WERI-Rb-1 (cell line): Measurements from ENCODE around the gene IDH3G.

ENCODE experiments used
- DNase-seq: peaks from one replicate; pipeline ENCODE4 v3.0.0-alpha.2; 2020
- H3K27ac ChIP-seq: fragments of 250-450 bp; sonication (Bioruptor Pico); 2 replicates; pipeline ENCODE4 v1.5.1; 2020; ENCODE audit warnings: mild to moderate bottlenecking, moderate library complexity
- H3K27me3 ChIP-seq: fragments of 250-450 bp; sonication (Bioruptor Pico); 2 replicates; pipeline ENCODE4 v1.5.1; 2021; ENCODE audit warnings: mild to moderate bottlenecking, low read depth, moderate library complexity; ENCODE audit not compliant: insufficient read depth, severe bottlenecking
- H3K36me3 ChIP-seq: fragments of 250-450 bp; sonication (Bioruptor Pico); 2 replicates; pipeline ENCODE4 v1.5.1; 2020; ENCODE audit warnings: mild to moderate bottlenecking, moderate library complexity
- H3K4me3 ChIP-seq: 2 replicates; pipeline ENCODE4 v1.5.1; 2011; ENCODE audit warnings: low read depth, mild to moderate bottlenecking, control low read depth, low read length
- H3K9me3 ChIP-seq: fragments of 250-450 bp; sonication (Bioruptor Pico); 2 replicates; pipeline ENCODE4 v1.5.1; 2021; ENCODE audit warnings: mild to moderate bottlenecking, moderate library complexity; ENCODE audit not compliant: severe bottlenecking
- CTCF ChIP-seq: IDR thresholded peaks from 2 replicates; pipeline ENCODE4 v1.5.1; 2011; ENCODE audit warnings: low read depth, mild to moderate bottlenecking, control low read depth, inconsistent platforms, low read length

Gene IDH3G

GRCh38 chrX:153775293-153776119 lies 18.7 kb downstream of the IDH3G start:
- no peaks in the 10 kb centered on the region for H3K9me3 ChIP-seq
- no peak for TF ChIP-seq CTCF
- H3K27me3 ChIP-seq, result peaks cover 24% of the 10 kb centered on the region
- H3K27ac ChIP-seq, result no peak overlapping the region
- H3K36me3 ChIP-seq, result no peaks in the 10 kb centered on the region
- H3K4me3 ChIP-seq, result no peak overlapping the region
- DNase-seq, result no peak

GRCh38 chrX:153774576-153775292 lies 19.4 kb downstream of the IDH3G start:
- TF ChIP-seq CTCF, result no peak
- no peak overlapping the region for H3K27ac ChIP-seq
- no peaks in the 10 kb centered on the region for H3K36me3 ChIP-seq
- no peaks in the 10 kb centered on the region for H3K9me3 ChIP-seq
- peaks cover 28% of the 10 kb centered on the region for H3K27me3 ChIP-seq
- no peak for DNase-seq
- H3K4me3 ChIP-seq, result no peak overlapping the region

GRCh38 chrX:153773741-153774575 lies 20.2 kb downstream of the IDH3G start:
- DNase-seq, result no peak
- no peaks in the 10 kb centered on the region for H3K36me3 ChIP-seq
- no peak overlapping the region for H3K27ac ChIP-seq
- no peaks in the 10 kb centered on the region for H3K9me3 ChIP-seq
- H3K27me3 ChIP-seq, result peaks cover 28% of the 10 kb centered on the region
- no peak overlapping the region for H3K4me3 ChIP-seq
- no peak for TF ChIP-seq CTCF

- no peaks in the 10 kb centered on the region for H3K9me3 ChIP-seq
- no peak for DNase-seq
- no peak overlapping the region for H3K4me3 ChIP-seq
- no peak for TF ChIP-seq CTCF
- peaks cover 25% of the 10 kb centered on the region for H3K27me3 ChIP-seq
- H3K27ac ChIP-seq, result no peak overlapping the region
- H3K36me3 ChIP-seq, result no peaks in the 10 kb centered on the region
These were observed 21.0 kb downstream of the IDH3G start for GRCh38 chrX:153773218-153773611.

- no peak overlapping the region for H3K27ac ChIP-seq
- H3K27me3 ChIP-seq, result peaks cover 21% of the 10 kb centered on the region
- H3K9me3 ChIP-seq, result no peaks in the 10 kb centered on the region
- peak; percentile 7 for DNase-seq
- no peak for TF ChIP-seq CTCF
- H3K4me3 ChIP-seq, result no peak overlapping the region
- H3K36me3 ChIP-seq, result no peaks in the 10 kb centered on the region
These were observed 21.6 kb downstream of the IDH3G start for GRCh38 chrX:153772316-153773217.
